Naive thymus-derived CD8-positive, alpha-beta T cell (primary cell): Measurements from ENCODE around the gene LACTBL1. TPM values are rescaled to one million over a fixed set of nuclear protein-coding genes. Genes with fewer than 3 reads are reported as not detected.
"Not testable (repeated sequence)": the region's sequence is repeated elsewhere in the genome, so short reads cannot be mapped to it uniquely, and the experiment has no call there.

Experiments
- ATAC-seq, 2 donors: fragments of 150-1000 bp; cut with Tn5 transposase in 1 of 2; sonication (Bioruptor Pico), chemical (Tn5 transposase) in 1 of 2; 1 replicate in 1 of 2; 2 replicates in 1 of 2; pipeline ENCODE4 v1.10.0; 2021; ENCODE audit warnings: mild to moderate bottlenecking in 2 of 2, moderate library complexity in 2 of 2
- POLR2A ChIA-PET: fragments of 350-600 bp; sonication (Branson Sonifier 250); formaldehyde crosslinking; loops from one replicate; lab custom pipeline; 2021; ENCODE audit warnings: antibody characterized with exemption; lab: Charles Lee
- DNase-seq, 10 donors: peaks; one replicate each; pipeline versions ENCODE4 v3.0.0 to v3.0.0-alpha.2; 2020 to 2022
- H3K27ac Mint-ChIP-seq, 10 donors: one replicate each; pipeline ENCODE4 v1.8.0; 2020 to 2022; ENCODE audit warnings: mild to moderate bottlenecking in 10 of 10, mixed read lengths in 10 of 10, moderate library complexity in 4 of 10, inconsistent platforms in 1 of 10
- H3K27me3 Mint-ChIP-seq, 5 donors: one replicate each; pipeline ENCODE4 v1.8.0; 2021 to 2022; ENCODE audit warnings: mixed read lengths in 5 of 5
- H3K36me3 Mint-ChIP-seq, 3 donors: one replicate each; pipeline ENCODE4 v1.8.0; 2020 to 2022; ENCODE audit warnings: mixed read lengths in 3 of 3, mild to moderate bottlenecking in 2 of 3, inconsistent platforms in 1 of 3
- H3K4me1 Mint-ChIP-seq, 4 donors: one replicate each; pipeline ENCODE4 v1.8.0; 2021 to 2022; ENCODE audit warnings: mixed read lengths in 4 of 4
- H3K4me3 Mint-ChIP-seq, 10 donors: one replicate each; pipeline ENCODE4 v1.8.0; 2020 to 2022; ENCODE audit warnings: mild to moderate bottlenecking in 10 of 10, mixed read lengths in 10 of 10, moderate library complexity in 6 of 10, inconsistent platforms in 1 of 10
- H3K9me3 Mint-ChIP-seq, 9 donors: one replicate each; pipeline ENCODE4 v1.8.0; 2020 to 2022; ENCODE audit warnings: mixed read lengths in 9 of 9, mild to moderate bottlenecking in 3 of 9, inconsistent platforms in 1 of 9, moderate library complexity in 1 of 9
- polyA plus RNA-seq, 3 donors: library from polyadenylated mRNA; unstranded; fragments of 300-500 nt; fragmentation: Illumina TruSeq; gene quantifications; one replicate each; pipeline ENCODE4 v1.2.3, GENCODE V29; 2021
- total RNA-seq, 8 experiments: library from RNA in 2 of 8; stranded (reverse) in 2 of 8; gene quantifications; one replicate each; pipeline ENCODE4 v1.2.3 and lab custom pipeline; 2021 to 2026

The LACTBL1 gene
- total and polyA plus RNA-seq, 5 experiments from 2014 or later: not detected

DNA sequence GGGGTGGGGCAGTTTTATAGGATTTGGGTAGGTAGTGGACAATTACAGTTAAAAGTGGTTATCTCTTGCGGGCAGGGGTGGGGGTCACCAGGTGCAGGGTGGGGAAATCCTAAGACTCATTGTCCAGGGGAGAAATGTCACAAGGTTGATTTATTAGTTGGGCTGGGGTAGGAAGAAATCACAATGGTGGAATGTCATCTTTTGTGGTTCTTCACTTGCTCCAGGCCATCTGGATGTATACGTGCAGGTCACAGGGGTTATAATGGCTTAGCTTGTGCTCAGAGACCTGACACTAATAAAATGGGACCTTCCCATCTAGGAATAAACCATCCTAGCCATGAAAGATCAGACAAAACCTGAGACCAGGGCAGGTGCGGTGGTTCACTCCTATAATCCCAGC, 31.4 kb upstream of the LACTBL1 start:
- Mint-ChIP-seq H3K27me3 (peaks cover 0 to 6% (median 2%) of the 10 kb centered on the region in 5 donors), H3K4me1 (no peaks in the 10 kb centered on the region), H3K4me3 (no peak overlapping the region), H3K36me3 (no peaks in the 10 kb centered on the region), H3K27ac (no peak overlapping the region), H3K9me3 (no peaks in the 10 kb centered on the region)
- POLR2A ChIA-PET: no interaction called here
- DNase-seq: no peak
- ATAC-seq: no peak

DNA sequence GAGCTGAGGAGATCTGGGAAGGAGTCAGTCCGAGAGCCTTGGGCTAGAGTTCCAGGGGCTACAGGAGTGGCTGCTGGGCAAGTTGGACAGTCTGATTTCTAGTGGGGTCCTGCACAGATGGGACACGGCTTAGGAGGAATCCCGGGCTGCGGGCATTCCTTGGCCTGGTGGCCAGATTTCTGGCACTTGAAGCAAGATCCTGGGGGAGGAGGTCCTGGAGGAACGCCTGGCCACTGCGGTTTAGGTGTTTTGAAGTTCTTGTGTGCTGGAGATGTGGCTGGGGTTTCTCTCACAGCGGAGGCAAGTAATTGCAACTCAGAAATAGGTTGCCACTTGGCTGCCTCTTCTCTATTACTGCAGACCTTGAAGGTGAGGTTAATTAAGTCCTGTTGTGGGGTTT, 29.6 kb upstream of the LACTBL1 start:
- H3K27me3 Mint-ChIP-seq, H3K9me3 Mint-ChIP-seq, H3K4me1 Mint-ChIP-seq, H3K27ac Mint-ChIP-seq, ATAC-seq, H3K4me3 Mint-ChIP-seq, DNase-seq, POLR2A ChIA-PET, H3K36me3 Mint-ChIP-seq: not testable (repeated sequence)

DNA sequence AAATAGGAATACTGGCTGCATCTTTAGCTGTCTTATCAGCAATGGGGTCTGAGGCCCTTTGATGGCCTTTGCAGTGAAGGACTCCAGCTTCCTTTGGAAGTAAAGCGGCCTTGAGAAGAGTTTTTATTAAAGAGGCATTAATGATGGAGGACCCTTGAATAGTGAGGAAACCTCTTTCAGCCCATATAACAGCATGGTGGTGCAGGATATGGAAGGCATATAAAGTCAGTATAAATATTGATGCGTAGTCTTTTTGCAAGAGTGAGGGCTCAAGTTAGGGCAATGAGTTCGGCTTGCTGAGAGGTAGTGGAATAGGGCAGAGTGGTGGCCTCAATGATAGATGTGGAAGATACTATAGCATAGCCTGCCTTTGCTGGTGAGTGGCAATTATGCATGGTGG, 27.5 kb upstream of the LACTBL1 start:
- H3K4me1 Mint-ChIP-seq, DNase-seq, H3K4me3 Mint-ChIP-seq, H3K27ac Mint-ChIP-seq, H3K9me3 Mint-ChIP-seq, POLR2A ChIA-PET, ATAC-seq, H3K36me3 Mint-ChIP-seq, H3K27me3 Mint-ChIP-seq: not testable (repeated sequence)

DNA sequence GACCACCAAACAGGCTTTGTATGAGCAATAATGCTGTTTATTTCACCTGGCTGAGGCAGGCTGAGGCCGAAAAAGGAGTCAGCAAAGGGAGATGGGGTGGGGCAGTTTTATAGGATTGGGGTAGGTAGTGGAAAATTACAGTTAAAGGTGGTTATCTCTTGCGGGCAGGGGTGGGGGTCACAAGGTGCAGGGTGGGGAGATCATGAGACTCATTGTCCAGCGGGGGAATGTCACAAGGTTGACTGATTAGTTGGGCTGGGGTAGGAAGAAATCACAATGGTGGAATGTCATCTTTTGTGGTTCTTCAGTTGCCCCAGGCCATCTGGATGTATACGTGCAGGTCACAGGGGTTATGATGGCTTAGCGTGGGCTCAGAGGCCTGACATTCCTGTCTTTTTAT, 24.9 kb upstream of the LACTBL1 start:
- H3K27me3 Mint-ChIP-seq, H3K36me3 Mint-ChIP-seq, ATAC-seq, POLR2A ChIA-PET, H3K27ac Mint-ChIP-seq, DNase-seq, H3K4me1 Mint-ChIP-seq, H3K4me3 Mint-ChIP-seq: not testable (repeated sequence)
- peaks cover 0 to 11% (median 4%) of the 10 kb centered on the region in 9 donors for H3K9me3 Mint-ChIP-seq

DNA sequence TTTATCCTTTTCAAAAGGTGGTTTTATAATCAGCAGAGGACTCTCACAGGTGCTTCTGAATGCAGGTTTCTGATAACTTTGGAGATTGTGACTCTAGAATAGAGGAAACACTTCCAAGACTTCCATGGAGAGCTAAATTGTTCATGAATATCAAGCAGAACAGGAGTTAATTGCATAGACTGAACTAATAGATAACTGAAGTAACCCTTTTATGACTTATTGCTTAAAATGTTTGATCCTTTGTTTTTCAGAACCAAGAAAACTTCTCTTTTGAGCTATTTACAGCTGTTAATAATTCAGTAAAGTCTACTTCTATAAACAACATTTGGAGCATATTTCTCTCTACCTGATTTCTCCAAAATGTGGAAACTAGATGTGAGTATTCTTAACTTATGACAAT, 23.1 kb upstream of the LACTBL1 start:
- POLR2A ChIA-PET: no interaction called here
- peaks cover 0 to 3% (median 0%) of the 10 kb centered on the region in 5 donors for H3K27me3 Mint-ChIP-seq

DNA sequence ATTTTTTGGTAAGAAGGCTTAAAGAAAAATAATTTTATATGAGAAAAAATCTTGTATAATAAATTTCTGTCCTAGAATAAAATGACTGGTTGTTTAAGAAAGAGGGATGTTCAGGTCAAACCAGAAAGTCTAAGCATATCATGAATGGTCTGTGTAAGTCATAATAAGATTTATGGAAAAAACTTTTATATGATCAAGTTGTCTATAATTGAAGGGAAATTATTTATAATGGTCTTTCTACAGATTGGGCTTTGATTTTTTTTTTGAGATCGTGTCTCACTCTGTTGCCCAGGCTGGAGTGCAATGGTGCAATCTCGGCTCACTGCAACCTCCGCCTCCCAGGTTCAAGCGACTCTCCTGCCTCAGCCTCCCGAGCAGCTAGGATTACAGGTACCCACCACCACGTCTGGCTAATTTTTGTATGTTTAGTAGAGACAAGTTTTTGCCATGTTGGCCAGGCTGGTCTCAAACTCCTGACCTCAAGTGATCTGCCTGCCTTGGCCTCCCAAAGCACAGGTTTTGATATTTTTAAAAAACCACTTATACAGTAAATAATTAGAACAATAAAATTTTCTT, 20.6 kb upstream of the LACTBL1 start:
- H3K4me3 Mint-ChIP-seq, H3K36me3 Mint-ChIP-seq, H3K27ac Mint-ChIP-seq, H3K4me1 Mint-ChIP-seq, ATAC-seq, DNase-seq, H3K27me3 Mint-ChIP-seq, POLR2A ChIA-PET: not testable (repeated sequence)
- H3K9me3 Mint-ChIP-seq: peaks cover 0 to 11% (median 4%) of the 10 kb centered on the region in 9 donors

More for the DNA sequence above, 23.1 kb upstream of the LACTBL1 start:
- Mint-ChIP-seq H3K36me3 (peaks cover 0 to 6% (median 5%) of the 10 kb centered on the region in 3 donors), H3K9me3 (peaks cover 0 to 11% (median 4%) of the 10 kb centered on the region in 9 donors), H3K4me3 (no peak overlapping the region), H3K27ac (no peak overlapping the region), H3K4me1 (no peaks in the 10 kb centered on the region)
- DNase-seq (no peak), ATAC-seq (no peak)

DNA sequence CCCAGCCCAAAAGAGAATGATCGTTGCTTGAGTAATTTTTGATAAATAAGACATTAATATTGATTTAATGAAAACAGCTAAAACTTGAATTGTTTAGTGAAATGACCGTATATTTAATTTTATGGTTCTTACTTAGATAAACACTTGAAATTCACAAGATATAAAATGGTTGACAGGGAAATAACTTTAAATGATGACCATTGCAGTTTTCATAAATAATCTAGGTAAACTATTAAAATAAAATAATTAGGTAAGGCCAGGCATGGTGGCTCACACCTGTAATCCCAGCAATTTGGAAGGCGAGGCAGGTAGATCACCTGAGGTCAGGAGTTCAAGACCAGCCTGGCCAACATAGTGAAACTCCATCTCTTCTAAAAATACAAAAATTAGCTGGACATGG, 19.7 kb upstream of the LACTBL1 start:
- not testable (repeated sequence) for ATAC-seq

DNA sequence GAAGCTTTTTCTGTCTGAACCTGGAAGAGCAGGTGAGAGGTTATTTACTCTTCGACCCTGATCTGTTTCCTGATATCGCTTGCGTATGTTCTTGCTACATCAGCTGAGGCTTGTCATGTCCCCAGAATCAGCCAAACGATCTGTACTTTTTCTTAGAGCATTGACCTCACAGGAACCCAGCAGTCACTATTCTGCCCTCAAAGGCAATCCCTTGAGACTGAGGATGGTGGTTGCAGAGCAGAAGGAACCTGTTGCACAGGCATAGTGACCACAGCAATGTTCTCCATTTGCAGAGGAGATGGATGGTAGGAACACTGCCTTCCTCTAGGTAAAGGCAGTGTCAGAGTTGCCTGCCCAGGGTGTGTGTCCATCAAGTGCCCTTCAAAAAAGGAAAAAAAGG, 11.3 kb upstream of the LACTBL1 start:
- POLR2A ChIA-PET: no interaction called here
- H3K4me3 Mint-ChIP-seq: no peak overlapping the region
- DNase-seq: no peak
- ATAC-seq: no peak
- no peaks in the 10 kb centered on the region for H3K4me1 Mint-ChIP-seq
- H3K36me3 Mint-ChIP-seq: no peaks in the 10 kb centered on the region
- H3K27ac Mint-ChIP-seq: no peak overlapping the region
- peaks cover 0 to 7% (median 0%) of the 10 kb centered on the region in 9 donors for H3K9me3 Mint-ChIP-seq
- H3K27me3 Mint-ChIP-seq: peaks cover 4 to 19% (median 8%) of the 10 kb centered on the region in 5 donors

More for the DNA sequence above, 19.7 kb upstream of the LACTBL1 start:
- H3K36me3 Mint-ChIP-seq, H3K4me3 Mint-ChIP-seq, H3K27ac Mint-ChIP-seq, H3K4me1 Mint-ChIP-seq, H3K27me3 Mint-ChIP-seq, POLR2A ChIA-PET, DNase-seq: not testable (repeated sequence)
- peaks cover 0 to 11% (median 4%) of the 10 kb centered on the region in 9 donors for H3K9me3 Mint-ChIP-seq

DNA sequence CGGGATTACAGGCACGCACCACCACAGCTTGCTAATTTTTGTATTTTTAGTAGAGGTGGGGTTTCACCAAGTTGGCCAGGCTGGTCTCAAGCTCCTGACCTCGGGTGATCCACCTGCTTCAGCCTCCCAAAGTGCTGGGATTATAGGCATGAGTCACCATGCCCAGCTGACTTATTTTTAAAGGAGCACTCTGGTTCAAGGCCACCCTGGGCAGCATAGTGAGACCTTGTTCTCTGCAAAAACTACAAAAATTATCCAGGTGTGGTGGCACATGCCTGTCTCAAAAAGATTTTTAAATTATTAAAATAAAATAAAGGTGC, 7.8 kb upstream of the LACTBL1 start:
- H3K27me3 Mint-ChIP-seq: peaks cover 9 to 25% (median 17%) of the 10 kb centered on the region in 5 donors
- not testable (repeated sequence) for H3K4me3 Mint-ChIP-seq, H3K36me3 Mint-ChIP-seq, ATAC-seq, H3K27ac Mint-ChIP-seq, DNase-seq, H3K9me3 Mint-ChIP-seq, H3K4me1 Mint-ChIP-seq
- POLR2A ChIA-PET: interaction anchor here (0.7 kb wide), 1 partner anchor 66 kb away, joined by 3 read pairs; no protein-coding TSS in a partner anchor

DNA sequence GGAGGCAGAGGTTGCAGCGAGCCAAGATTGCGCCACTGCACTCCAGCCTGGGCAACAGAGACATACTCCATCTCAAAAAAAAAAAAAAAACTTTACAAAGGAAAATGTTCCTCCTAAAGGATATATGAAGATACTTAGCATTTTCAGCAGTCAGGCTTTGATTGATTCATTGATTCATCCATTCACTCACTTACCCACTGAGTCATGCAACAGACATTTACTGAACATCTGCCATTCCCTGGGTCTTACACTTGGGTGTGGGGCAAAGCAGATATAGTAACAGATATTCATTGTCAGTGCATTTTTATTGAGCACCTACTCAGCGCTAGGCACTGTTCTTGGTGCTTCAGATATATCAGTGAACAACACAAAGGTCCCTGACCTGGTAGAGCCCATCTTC, 5.6 kb upstream of the LACTBL1 start:
- Mint-ChIP-seq H3K27me3 (peaks cover 13 to 35% (median 28%) of the 10 kb centered on the region in 5 donors), H3K36me3 (no peaks in the 10 kb centered on the region), H3K4me3 (no peak overlapping the region), H3K9me3 (no peaks in the 10 kb centered on the region), H3K27ac (no peak overlapping the region), H3K4me1 (peaks cover 0 to 3% (median 0%) of the 10 kb centered on the region in 4 donors)
- POLR2A ChIA-PET: no interaction called here
- DNase-seq (no peak), ATAC-seq (no peak)

DNA sequence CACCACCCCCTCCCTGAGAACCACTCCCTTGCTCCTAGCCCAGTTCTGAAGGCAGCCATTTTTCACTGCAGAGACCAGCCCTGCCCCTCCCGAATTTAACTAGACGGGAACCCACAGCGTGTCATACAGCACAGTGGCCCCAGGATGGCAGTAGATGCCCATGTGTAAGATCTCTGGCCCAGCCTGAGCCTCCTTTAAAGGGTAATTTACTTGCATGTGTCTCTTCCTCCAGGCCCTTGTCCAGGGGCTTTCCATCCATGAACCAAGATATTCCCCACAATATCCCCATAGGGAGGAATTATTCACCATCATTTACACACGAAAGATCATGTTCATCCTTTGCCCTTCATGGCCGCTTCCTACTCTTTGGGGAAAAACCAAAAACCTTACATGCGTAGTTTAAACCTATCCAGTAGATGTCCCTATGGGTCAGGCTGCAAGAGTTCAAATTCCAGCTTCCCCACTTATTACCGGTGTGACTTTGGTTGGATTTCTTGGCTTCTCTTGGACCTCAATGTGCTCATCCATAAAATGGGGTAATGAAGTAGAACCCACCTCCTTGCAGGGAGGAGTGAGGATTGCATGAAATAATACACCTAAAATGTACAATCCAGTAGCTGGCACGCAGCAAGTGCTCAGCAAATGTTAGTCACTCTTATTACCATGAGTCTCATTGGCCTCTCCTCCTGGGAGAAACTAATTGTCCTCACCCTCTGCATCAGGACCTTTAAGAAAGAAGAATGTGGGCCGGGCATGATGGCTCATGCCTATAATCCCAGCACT, 4.0 kb upstream of the LACTBL1 start:
- ATAC-seq (peak; percentile 73 to 75), DNase-seq (peak in 9 of 10 donors; percentile 6 to 51 (median 19))
- no peaks in the 10 kb centered on the region for H3K36me3 Mint-ChIP-seq
- H3K4me1 Mint-ChIP-seq: peaks cover 0 to 3% (median 0%) of the 10 kb centered on the region in 4 donors
- no peaks in the 10 kb centered on the region for H3K9me3 Mint-ChIP-seq
- POLR2A ChIA-PET: no interaction called here
- H3K4me3 Mint-ChIP-seq: no peak overlapping the region
- H3K27me3 Mint-ChIP-seq: peaks cover 19 to 46% (median 35%) of the 10 kb centered on the region in 5 donors
- peak overlapping the region in 1 of 10 donors; percentile 58 for H3K27ac Mint-ChIP-seq

DNA sequence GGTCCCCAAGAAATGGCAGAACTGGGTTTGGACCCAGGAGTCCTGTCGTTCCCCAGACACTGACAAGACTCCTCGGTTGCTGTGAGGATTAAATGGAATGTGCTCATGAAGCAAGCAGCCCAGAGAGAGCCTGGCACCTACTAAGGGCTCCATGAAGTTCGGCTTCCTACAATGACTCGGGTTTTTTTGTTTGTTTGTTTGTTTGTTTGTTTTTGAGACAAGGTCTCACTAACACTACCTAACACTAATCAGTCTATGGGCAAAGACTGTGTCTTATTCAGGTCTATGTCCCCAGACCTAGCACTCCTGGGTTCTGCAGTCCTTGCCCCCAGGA, 3.4 kb upstream of the LACTBL1 start:
- Mint-ChIP-seq H3K9me3 (no peaks in the 10 kb centered on the region), H3K4me3 (no peak overlapping the region), H3K36me3 (no peaks in the 10 kb centered on the region), H3K27me3 (peaks cover 24 to 49% (median 36%) of the 10 kb centered on the region in 5 donors), H3K27ac (peak overlapping the region in 1 of 10 donors; percentile 58), H3K4me1 (peaks cover 0 to 3% (median 0%) of the 10 kb centered on the region in 4 donors)
- ATAC-seq (no peak), DNase-seq (no peak)
- POLR2A ChIA-PET: no interaction called here

DNA sequence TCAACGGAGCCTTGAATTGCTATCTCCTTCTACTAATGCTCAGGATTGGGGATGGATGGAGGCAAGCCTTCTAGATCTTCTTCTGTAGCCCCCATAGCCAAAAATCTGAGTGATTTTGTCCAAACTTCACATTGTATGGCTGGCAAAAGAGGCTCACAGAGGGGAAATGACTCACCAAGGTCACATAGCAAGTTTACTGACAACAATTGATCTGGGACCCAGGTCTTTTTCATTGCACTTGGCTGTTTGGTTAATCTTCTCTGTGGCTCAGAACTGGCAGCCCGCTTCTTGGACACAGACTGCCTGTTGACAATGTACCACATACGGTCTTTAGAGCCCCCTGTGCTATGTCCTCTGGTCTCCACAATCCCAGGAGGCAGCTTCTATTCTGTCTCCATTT, 3.0 kb upstream of the LACTBL1 start:
- Mint-ChIP-seq H3K27me3 (peaks cover 22 to 47% (median 37%) of the 10 kb centered on the region in 5 donors), H3K4me1 (peaks cover 0 to 3% (median 0%) of the 10 kb centered on the region in 4 donors), H3K27ac (no peak overlapping the region), H3K9me3 (no peaks in the 10 kb centered on the region), H3K4me3 (no peak overlapping the region), H3K36me3 (no peaks in the 10 kb centered on the region)
- ATAC-seq (no peak), DNase-seq (no peak)
- POLR2A ChIA-PET: no interaction called here
